ENCODE data around the gene STARD5. TPM values are rescaled to one million over a fixed set of nuclear protein-coding genes. Genes with fewer than 3 reads are reported as not detected.

Gene STARD5, protein sequence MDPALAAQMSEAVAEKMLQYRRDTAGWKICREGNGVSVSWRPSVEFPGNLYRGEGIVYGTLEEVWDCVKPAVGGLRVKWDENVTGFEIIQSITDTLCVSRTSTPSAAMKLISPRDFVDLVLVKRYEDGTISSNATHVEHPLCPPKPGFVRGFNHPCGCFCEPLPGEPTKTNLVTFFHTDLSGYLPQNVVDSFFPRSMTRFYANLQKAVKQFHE
- 4.8 TPM for total RNA-seq

DNA sequence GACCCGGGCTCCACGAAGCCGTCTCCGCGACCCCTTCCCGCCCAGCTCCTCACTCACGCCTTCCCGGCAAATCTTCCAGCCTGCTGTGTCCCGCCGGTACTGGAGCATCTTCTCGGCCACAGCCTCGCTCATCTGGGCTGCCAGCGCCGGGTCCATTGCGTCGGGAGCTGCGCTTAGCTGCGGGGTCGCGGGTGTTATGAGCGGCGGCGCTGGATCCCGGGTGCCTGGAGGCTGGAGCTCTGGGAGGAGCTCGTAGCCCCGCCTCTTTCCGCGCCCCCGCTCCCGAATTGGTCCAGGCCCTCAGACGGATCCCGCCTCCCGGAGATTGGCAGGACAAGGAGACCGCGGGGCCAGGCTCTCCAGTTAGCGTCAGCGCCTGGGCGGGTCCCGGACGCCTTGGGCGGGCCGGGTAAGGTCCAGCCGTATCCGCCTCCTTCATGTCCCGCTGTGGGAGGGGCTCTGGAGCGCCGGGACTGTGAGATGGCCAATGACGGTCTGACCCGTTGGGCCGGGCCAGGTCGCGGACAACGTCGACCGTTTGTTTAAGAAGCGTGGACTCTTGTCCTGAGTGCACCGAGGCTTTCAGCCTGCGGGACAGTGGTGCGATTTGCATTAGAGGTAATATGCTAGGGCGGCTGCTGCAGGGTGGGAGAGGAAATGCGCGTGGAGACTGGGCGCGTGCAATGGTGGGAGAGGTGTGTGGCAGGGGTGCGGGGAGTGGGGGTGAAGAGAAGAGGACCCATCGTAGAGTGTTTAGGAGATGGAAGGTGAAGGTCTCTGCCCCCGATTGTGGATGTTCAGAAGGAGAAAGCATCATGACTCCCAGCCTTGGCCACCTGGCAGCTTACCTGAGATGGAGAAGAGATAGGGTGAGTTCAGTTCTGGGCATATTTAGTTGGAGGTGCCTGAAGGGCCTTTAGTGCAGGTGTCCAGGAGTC, at the start of gene STARD5:
TSS of gene STARD5 (minus strand) at position 198 of the 938 bp plus-strand sequence. CDS start at position 156, 42 bp downstream.
- H3K27ac ChIP-seq = peak within 1 kb of the TSS; percentile 49 to 71
- intact Hi-C loops (cut with DNase I) = loop anchor here (1.0 to 10.0 kb wide), 4 partner anchors 11 to 938 kb away; partner anchors contain the start of genes EFL1, MEX3B and SAXO2
- H3K9me3 ChIP-seq = no peaks in the 10 kb centered on the region
- H3K4me1 ChIP-seq = peaks cover 5 to 7% of the 10 kb centered on the region in 2 donors
- H3K27me3 ChIP-seq = no peaks in the 10 kb centered on the region
- TF ChIP-seq, protein P1, sequence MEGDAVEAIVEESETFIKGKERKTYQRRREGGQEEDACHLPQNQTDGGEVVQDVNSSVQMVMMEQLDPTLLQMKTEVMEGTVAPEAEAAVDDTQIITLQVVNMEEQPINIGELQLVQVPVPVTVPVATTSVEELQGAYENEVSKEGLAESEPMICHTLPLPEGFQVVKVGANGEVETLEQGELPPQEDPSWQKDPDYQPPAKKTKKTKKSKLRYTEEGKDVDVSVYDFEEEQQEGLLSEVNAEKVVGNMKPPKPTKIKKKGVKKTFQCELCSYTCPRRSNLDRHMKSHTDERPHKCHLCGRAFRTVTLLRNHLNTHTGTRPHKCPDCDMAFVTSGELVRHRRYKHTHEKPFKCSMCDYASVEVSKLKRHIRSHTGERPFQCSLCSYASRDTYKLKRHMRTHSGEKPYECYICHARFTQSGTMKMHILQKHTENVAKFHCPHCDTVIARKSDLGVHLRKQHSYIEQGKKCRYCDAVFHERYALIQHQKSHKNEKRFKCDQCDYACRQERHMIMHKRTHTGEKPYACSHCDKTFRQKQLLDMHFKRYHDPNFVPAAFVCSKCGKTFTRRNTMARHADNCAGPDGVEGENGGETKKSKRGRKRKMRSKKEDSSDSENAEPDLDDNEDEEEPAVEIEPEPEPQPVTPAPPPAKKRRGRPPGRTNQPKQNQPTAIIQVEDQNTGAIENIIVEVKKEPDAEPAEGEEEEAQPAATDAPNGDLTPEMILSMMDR (IDR thresholded peaks at IDR 0.05) = no peak
- H3K36me3 ChIP-seq = peaks cover 0 to 4% of the 10 kb centered on the region in 2 donors
- peak within 1 kb of the TSS; percentile 68 to 76 for H3K4me3 ChIP-seq
- peak; percentile 96 to 100 for DNase-seq (ENCODE audit: low spot score in 2 of 2)

DNA sequence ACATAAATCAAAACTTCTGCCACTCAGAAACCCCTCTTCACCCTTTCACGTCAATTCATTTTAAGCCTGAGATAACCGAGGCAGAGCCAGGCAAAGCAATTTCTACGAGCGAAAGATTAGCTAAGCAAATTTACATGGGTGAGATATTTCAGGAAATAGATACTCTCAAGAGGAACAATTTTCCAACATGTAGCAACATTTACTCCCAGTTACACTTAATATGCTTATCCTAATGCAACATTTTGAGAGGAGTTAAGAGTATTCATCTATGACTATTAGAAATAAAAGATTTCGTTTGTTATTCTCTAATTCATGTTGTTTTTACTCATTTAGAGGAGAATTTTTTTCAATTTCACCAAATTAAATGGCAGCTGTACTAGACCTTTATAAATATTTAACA, 49.2 kb upstream of the STARD5 start:
- Histone ChIP-seq H3K4me3 (no peak overlapping the region), H3K9me3 (no peaks in the 10 kb centered on the region), H3K4me1 (no peaks in the 10 kb centered on the region), H3K36me3 (no peaks in the 10 kb centered on the region), H3K27ac (no peak overlapping the region), H3K27me3 (no peaks in the 10 kb centered on the region)
- no peak for DNase-seq (ENCODE audit: low spot score in 2 of 2)
- TF ChIP-seq, protein P1 (IDR thresholded peaks at IDR 0.05) = no peak
- intact Hi-C loops (cut with DNase I) = no loop called here

GRCh38 chr15:81372575-81372974, 48.6 kb upstream of the STARD5 start:
- H3K4me3 ChIP-seq = no peak overlapping the region
- no peaks in the 10 kb centered on the region for H3K36me3 ChIP-seq
- H3K4me1 ChIP-seq = no peaks in the 10 kb centered on the region
- no peaks in the 10 kb centered on the region for H3K27me3 ChIP-seq
- intact Hi-C loops (cut with DNase I) = no loop called here
- no peaks in the 10 kb centered on the region for H3K9me3 ChIP-seq
- no peak for DNase-seq (ENCODE audit: low spot score in 2 of 2)
- no peak overlapping the region for H3K27ac ChIP-seq
- TF ChIP-seq, protein P1 (IDR thresholded peaks at IDR 0.05) = no peak

DNA sequence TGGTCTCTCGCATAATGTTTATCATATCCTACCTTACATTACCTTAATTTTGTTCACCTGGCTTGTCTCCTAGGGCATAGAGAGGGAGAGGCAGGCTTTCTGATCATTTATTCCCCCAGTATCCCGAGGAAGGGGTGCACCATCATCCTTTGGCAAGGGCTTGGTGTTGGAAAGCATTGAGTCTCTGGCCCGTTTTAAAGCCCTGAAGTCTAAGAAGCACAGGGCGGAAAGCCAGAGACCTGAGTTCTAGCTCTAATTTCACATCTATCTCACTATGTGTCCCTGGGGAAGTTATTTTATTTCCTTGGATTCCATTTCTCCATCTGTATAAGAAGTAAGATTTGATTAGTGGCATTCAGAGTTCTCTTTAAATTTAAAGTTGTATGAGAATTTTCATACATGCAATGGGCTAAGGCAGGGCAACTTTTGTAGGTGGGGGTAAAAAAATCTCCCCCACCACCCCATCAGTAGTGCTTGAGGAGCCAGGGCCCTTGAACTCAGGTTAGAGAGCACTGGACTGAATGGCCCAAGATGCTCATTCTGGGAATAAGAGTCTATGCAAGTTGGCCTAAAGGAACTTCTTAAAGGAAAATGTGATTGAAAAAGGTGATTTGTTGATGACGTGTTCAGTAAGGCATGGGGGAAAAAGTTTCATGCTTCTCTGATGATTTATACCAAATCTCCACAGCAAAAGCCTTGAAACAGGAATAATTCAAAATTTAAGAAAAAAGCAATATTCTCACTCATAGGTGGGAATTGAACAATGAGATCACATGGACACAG, 40.0 kb upstream of the STARD5 start:
- intact Hi-C loops (cut with DNase I) = no loop called here

GRCh38 chr15:81363276-81363675, 39.3 kb upstream of the STARD5 start:
- H3K4me1 ChIP-seq = no peaks in the 10 kb centered on the region

More for the DNA sequence above, 40.0 kb upstream of the STARD5 start:
- H3K27ac ChIP-seq = no peak overlapping the region
- no peaks in the 10 kb centered on the region for H3K9me3 ChIP-seq
- H3K36me3 ChIP-seq = no peaks in the 10 kb centered on the region
- H3K27me3 ChIP-seq = no peaks in the 10 kb centered on the region
- DNase-seq (ENCODE audit: low spot score in 2 of 2) = no peak
- no peaks in the 10 kb centered on the region for H3K4me1 ChIP-seq
- no peak overlapping the region for H3K4me3 ChIP-seq
- TF ChIP-seq, protein P1 (IDR thresholded peaks at IDR 0.05) = no peak

More at GRCh38 chr15:81363276-81363675, 39.3 kb upstream of the STARD5 start:
- DNase-seq (ENCODE audit: low spot score in 2 of 2) = no peak
- Histone ChIP-seq H3K36me3 (no peaks in the 10 kb centered on the region), H3K27me3 (no peaks in the 10 kb centered on the region), H3K9me3 (no peaks in the 10 kb centered on the region), H3K4me3 (no peak overlapping the region), H3K27ac (no peak overlapping the region)
- intact Hi-C loops (cut with DNase I) = no loop called here
- TF ChIP-seq, protein P1 (IDR thresholded peaks at IDR 0.05) = no peak
